Raji (cell line): ENCODE measurements around the gene PTEN.

Experiments
- POLR2A ChIP-seq: IDR thresholded peaks from 2 replicates; pipeline ENCODE4 v1.6.1; 2011; ENCODE audit warnings: low read depth, low read length, control low read depth; ENCODE audit not compliant: insufficient read depth

Gene PTEN

GRCh38 chr10:87864496-87865059, 1.2 kb downstream of the PTEN start:
- TF ChIP-seq POLR2A: peak; percentile 17; the same call in 1 of the 2 replicates

GRCh38 chr10:87865241-87865881, 1.9 kb downstream of the PTEN start:
- no peak for TF ChIP-seq POLR2A

- no peak for TF ChIP-seq POLR2A
Measured at GRCh38 chr10:87866412-87866974, 3.1 kb downstream of the PTEN start.

DNA sequence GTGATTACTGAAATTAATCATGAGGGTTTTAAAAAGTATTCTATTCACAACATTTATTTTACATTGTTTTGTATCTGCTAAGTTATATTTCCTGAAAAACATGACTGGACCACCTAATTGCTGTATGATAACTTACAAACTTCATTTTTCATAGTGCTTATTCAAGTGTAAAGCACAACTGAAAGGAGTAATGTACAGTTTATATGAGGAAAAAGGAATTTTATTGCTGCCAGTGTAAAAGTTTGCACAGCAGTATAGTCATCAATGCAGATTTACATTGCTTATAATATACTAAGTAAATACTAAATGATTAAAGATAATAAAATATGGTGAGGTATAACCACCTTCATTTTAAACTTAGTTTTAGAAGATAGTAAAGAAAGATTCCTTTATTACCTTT, 4.0 kb downstream of the PTEN start:
- no peak for TF ChIP-seq POLR2A

- TF ChIP-seq POLR2A: no peak
Measured at GRCh38 chr10:87868277-87868676, 4.9 kb downstream of the PTEN start.

GRCh38 chr10:87869773-87870551, 6.5 kb downstream of the PTEN start:
- no peak for TF ChIP-seq POLR2A

DNA sequence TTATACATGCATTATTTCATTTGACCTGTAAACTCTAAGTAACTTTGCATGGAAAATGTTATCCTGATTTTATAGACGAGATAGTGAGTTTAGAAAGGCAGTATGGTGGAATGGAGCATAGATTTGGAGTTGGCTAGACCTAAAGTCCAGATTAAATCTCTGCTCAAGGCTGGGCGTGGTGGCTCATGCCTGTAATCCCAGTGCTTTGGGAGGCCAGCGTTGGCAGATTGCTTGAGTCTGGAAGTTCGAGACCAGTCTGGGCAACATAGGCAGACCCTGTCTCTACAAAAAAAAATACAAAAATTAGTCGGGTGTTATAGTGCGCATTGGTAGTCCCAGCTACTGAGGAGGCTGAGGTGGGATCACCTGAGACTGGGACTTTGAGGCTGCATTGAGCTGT, 9.4 kb downstream of the PTEN start:
- no peak for TF ChIP-seq POLR2A

DNA sequence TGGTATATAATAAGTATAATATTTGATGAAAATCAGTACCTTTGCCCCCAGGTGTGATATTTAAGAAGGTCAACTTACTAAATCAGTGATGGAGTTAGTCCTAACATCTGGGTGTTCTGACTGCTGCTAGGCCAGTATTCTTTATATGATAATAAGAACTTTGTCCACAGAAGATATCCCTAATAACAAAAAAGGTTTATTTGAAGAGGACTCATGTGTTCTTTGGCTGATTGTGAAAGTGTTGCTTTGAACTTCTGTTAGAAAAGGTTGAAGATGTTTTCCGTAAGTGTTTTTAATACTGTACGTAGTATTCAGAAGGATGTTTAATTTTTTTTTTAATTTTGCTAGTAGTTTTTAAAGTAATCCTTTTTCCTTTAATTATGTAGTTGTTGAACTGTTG, 10.2 kb downstream of the PTEN start:
- TF ChIP-seq POLR2A: no peak

DNA sequence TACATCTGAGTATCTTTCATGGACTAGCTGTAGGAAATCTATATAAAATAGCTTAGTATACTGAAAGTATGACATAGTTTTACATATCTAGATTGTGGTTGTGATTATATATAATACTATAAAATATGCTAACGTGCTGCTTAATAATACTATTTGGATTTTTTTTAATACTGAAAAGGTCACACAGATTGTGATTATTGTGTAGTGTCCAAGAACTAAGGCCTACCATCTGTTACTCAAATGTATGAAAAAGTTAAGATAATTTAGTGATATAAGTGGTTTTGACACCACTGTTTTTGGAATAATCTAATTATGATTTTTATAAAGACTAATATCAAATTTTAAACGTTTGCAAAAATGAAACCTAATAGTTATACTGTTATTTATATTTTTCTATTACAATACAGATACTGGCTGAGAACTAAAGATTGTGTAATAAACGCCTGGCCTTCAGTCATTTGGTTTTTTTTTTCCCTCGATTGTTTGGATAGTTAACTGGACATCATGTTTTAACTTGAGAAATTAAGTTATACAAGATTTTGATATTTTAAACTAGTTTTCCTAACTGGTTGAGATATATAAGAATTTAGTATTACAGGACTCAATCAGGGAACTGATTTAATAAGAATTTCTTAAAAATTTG, 12.6 kb downstream of the PTEN start:
- TF ChIP-seq POLR2A: no peak

GRCh38 chr10:87878664-87879459, 15.4 kb downstream of the PTEN start:
- TF ChIP-seq POLR2A: no peak

- no peak for TF ChIP-seq POLR2A
Measured at GRCh38 chr10:87880336-87880735, 16.9 kb downstream of the PTEN start.

- no peak for TF ChIP-seq POLR2A
Measured at GRCh38 chr10:87882555-87883294, 19.3 kb downstream of the PTEN start.

DNA sequence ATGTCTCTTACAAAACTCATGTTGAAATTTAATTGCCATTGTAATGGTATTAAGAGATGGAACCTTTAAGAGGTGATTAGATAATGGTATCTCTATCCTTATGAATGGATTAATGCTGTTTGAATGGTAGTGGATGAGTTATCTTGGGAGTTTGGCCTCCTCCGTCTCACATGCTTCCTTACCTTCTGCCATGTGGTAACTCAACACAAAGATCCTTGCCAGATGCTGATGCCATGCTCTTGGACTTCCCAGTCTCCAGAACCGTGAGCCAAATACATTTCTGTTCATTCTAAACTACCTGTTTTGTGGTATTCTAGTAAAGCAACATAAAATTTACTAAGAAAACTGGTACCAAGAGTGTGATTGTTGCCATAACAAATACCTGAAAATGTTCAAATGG, 23.2 kb downstream of the PTEN start:
- no peak for TF ChIP-seq POLR2A

GRCh38 chr10:87887146-87887545, 23.7 kb downstream of the PTEN start:
- no peak for TF ChIP-seq POLR2A
